HepG2 (cell line): ENCODE data around the gene MST1. TPM values are rescaled to one million over a fixed set of nuclear protein-coding genes. Genes with fewer than 3 reads are reported as not detected.

Source experiments
- CBX2 ChIP-seq, 2 experiments: fragments of 200-600 bp in 1 of 2; sonication (generic); formaldehyde crosslinking in 1 of 2; IDR thresholded peaks; 2 replicates each; pipeline versions ENCODE4 v1.7.0 to v1.8.1; 2018 to 2022; ENCODE audit warnings: low read depth in 2 of 2, low read length in 1 of 2, mild to moderate bottlenecking in 1 of 2, missing genetic modification reagents in 1 of 2
- CEBPG ChIP-seq: IDR thresholded peaks from 2 replicates; pipeline ENCODE4 v1.6.1; 2016
- FIP1L1 ChIP-seq: fragments of 200-400 bp; formaldehyde crosslinking; IDR thresholded peaks from 2 replicates; pipeline ENCODE4 v1.6.1; 2018; ENCODE audit warnings: low read depth, mild to moderate bottlenecking, low read length, moderate library complexity, borderline replicate concordance; ENCODE audit not compliant: insufficient read depth
- FOXA1 ChIP-seq, 2 experiments: fragments of 450-650 bp in 1 of 2; sonication (generic) in 1 of 2; formaldehyde crosslinking in 1 of 2; IDR thresholded peaks; 2 replicates each; pipeline versions ENCODE4 v1.4.0 to v1.6.1; 2016 to 2020; ENCODE audit warnings: missing genetic modification reagents in 1 of 2
- GATAD2A ChIP-seq: IDR thresholded peaks from 2 replicates; pipeline ENCODE4 v1.6.1; 2016
- GPN1 ChIP-seq: sonication (generic); formaldehyde crosslinking; IDR thresholded peaks from 2 replicates; pipeline ENCODE4 v1.5.1; 2020; ENCODE audit warnings: missing genetic modification reagents, borderline replicate concordance
- SP2 ChIP-seq: sonication (generic); formaldehyde crosslinking; IDR thresholded peaks from 2 replicates; pipeline ENCODE4 v1.5.1; 2020; ENCODE audit warnings: mild to moderate bottlenecking, missing genetic modification reagents
- ZNF12 ChIP-seq: sonication (generic); formaldehyde crosslinking; IDR thresholded peaks from 2 replicates; pipeline ENCODE4 v1.5.0; 2020; ENCODE audit warnings: missing genetic modification reagents
- ZNF225 ChIP-seq: sonication (generic); formaldehyde crosslinking; IDR thresholded peaks from 2 replicates; pipeline ENCODE4 v1.4.0; 2020; ENCODE audit warnings: mild to moderate bottlenecking, missing genetic modification reagents
- ZNF619 ChIP-seq: sonication (generic); formaldehyde crosslinking; IDR thresholded peaks from 2 replicates; pipeline ENCODE4 v1.4.0; 2020; ENCODE audit warnings: mild to moderate bottlenecking, missing genetic modification reagents
- ZSCAN22 ChIP-seq: sonication (generic); formaldehyde crosslinking; IDR thresholded peaks from 2 replicates; pipeline ENCODE4 v1.4.0; 2020; ENCODE audit warnings: mild to moderate bottlenecking, missing genetic modification reagents
- ZZZ3 ChIP-seq: sonication (generic); formaldehyde crosslinking; IDR thresholded peaks from 2 replicates; pipeline ENCODE4 v1.4.0; 2020; ENCODE audit warnings: missing genetic modification reagents, mild to moderate bottlenecking, borderline replicate concordance
- polyA plus RNA-seq, 8 experiments: library from polyadenylated mRNA; depleted of rRNA in 3 of 8; stranded (reverse) in 7 of 8; unstranded in 1 of 8; fragments of >200 nt; fragmentation: Illumina TruSeq in 4 of 8; extraction: Trizol in 4 of 8; gene quantifications; 2 replicates each; pipeline versions ENCODE4 v1.2.1 to v1.2.3, GENCODE V29; 2011 to 2016; ENCODE audit warnings: low read depth in 4 of 8, missing spikeins in 1 of 8, mixed read lengths in 1 of 8; ENCODE audit not compliant: insufficient read depth in 1 of 8
- total RNA-seq, 5 experiments: library from RNA; depleted of rRNA; stranded (reverse); fragments of >200 nt; fragmentation: Illumina TruSeq; extraction: Trizol; gene quantifications; 2 replicates each; pipeline ENCODE4 v1.2.3, GENCODE V29; 2016; ENCODE audit warnings: low read depth in 1 of 5
- TF ChIP-seq, protein P1 (sequence below): sonication (generic); formaldehyde crosslinking; IDR thresholded peaks from 2 replicates; pipeline ENCODE4 v1.5.0; 2020; ENCODE audit warnings: mild to moderate bottlenecking, missing genetic modification reagents
- TF ChIP-seq, protein P2 (sequence below): sonication (generic); formaldehyde crosslinking; IDR thresholded peaks from 2 replicates; pipeline ENCODE4 v1.4.0; 2020; ENCODE audit warnings: low read depth, mild to moderate bottlenecking, missing genetic modification reagents
- TF ChIP-seq, protein P3 (sequence below): sonication (generic); formaldehyde crosslinking; IDR thresholded peaks from 2 replicates; pipeline ENCODE4 v1.4.0; 2020; ENCODE audit warnings: missing genetic modification reagents, low read depth, mild to moderate bottlenecking, borderline replicate concordance
- TF ChIP-seq, protein P4 (sequence below): sonication (generic); formaldehyde crosslinking; IDR thresholded peaks from 2 replicates; pipeline ENCODE4 v1.5.1; 2020; ENCODE audit warnings: missing genetic modification reagents, mild to moderate bottlenecking, borderline replicate concordance
- TF ChIP-seq, protein P5 (sequence below): sonication (generic); formaldehyde crosslinking; IDR thresholded peaks from 2 replicates; pipeline ENCODE4 v1.4.0; 2020; ENCODE audit warnings: missing genetic modification reagents, borderline replicate concordance
- TF ChIP-seq, protein P6 (sequence below): IDR thresholded peaks from 2 replicates; pipeline ENCODE4 v1.6.1; 2016; ENCODE audit warnings: low read depth

Gene MST1
- total and polyA plus RNA-seq, 2 of the 13 experiments (the other 11 are each of a cell fraction or from before 2014, with no cell fraction given), result 189 to 452 TPM

DNA sequence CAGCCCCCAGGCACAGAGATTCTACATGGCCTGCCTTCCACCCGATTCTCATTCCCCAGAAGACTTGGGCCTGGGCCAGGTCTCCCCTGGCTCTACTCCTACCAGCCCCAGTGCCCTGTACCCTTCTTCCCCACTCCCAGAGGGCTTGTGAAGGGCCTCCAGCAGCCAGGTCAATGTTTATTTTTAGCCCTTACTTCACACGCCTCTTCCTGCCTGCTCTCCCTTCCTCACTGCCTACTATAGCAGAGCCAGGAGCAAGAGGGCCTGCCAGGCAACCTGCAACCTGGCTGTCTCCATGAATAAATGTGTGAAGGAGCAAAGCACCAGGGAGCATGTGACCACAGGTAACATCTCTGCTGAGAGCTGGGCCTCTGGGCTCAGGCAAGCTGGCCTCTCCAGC, 41.5 kb downstream of the MST1 start (continued):
- TF ChIP-seq ZNF225 (CRISPR knock-in tag) (no peak), FOXA1 (IDR thresholded peaks at IDR 0.05) (no peak), FOXA1 (CRISPR knock-in tag; IDR thresholded peaks at IDR 0.05) (0 out of 2 replicates have a peak, but pooled peaks have one; percentile 39), ZNF619 (no peak), ZSCAN22 (CRISPR knock-in tag) (no peak), GPN1 (CRISPR knock-in tag) (no peak), GATAD2A (no peak), FIP1L1 (no peak), ZNF12 (no peak), CEBPG (no peak), SP2 (CRISPR knock-in tag) (no peak), ZZZ3 (CRISPR knock-in tag) (no peak), CBX2 (IDR thresholded peaks at IDR 0.05; ENCODE audit: low read depth, low read length) (no peak), CBX2 (CRISPR knock-in tag; IDR thresholded peaks at IDR 0.05; ENCODE audit: low read depth) (no peak)
- TF ChIP-seq, protein P1, sequence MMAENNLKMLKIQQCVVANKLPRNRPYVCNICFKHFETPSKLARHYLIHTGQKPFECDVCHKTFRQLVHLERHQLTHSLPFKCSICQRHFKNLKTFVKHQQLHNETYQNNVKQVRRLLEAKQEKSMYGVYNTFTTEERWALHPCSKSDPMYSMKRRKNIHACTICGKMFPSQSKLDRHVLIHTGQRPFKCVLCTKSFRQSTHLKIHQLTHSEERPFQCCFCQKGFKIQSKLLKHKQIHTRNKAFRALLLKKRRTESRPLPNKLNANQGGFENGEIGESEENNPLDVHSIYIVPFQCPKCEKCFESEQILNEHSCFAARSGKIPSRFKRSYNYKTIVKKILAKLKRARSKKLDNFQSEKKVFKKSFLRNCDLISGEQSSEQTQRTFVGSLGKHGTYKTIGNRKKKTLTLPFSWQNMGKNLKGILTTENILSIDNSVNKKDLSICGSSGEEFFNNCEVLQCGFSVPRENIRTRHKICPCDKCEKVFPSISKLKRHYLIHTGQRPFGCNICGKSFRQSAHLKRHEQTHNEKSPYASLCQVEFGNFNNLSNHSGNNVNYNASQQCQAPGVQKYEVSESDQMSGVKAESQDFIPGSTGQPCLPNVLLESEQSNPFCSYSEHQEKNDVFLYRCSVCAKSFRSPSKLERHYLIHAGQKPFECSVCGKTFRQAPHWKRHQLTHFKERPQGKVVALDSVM, result no peak
- TF ChIP-seq, protein P2, sequence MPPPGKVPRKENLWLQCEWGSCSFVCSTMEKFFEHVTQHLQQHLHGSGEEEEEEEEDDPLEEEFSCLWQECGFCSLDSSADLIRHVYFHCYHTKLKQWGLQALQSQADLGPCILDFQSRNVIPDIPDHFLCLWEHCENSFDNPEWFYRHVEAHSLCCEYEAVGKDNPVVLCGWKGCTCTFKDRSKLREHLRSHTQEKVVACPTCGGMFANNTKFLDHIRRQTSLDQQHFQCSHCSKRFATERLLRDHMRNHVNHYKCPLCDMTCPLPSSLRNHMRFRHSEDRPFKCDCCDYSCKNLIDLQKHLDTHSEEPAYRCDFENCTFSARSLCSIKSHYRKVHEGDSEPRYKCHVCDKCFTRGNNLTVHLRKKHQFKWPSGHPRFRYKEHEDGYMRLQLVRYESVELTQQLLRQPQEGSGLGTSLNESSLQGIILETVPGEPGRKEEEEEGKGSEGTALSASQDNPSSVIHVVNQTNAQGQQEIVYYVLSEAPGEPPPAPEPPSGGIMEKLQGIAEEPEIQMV (CRISPR knock-in tag), result no peak
- TF ChIP-seq, protein P3, sequence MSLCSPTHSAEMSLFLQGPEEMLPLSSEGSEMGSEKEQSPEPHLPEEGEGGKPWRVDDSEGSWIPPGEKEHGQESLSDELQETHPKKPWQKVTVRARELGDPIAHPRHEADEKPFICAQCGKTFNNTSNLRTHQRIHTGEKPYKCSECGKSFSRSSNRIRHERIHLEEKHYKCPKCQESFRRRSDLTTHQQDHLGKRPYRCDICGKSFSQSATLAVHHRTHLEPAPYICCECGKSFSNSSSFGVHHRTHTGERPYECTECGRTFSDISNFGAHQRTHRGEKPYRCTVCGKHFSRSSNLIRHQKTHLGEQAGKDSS, result no peak
- TF ChIP-seq, protein P4, sequence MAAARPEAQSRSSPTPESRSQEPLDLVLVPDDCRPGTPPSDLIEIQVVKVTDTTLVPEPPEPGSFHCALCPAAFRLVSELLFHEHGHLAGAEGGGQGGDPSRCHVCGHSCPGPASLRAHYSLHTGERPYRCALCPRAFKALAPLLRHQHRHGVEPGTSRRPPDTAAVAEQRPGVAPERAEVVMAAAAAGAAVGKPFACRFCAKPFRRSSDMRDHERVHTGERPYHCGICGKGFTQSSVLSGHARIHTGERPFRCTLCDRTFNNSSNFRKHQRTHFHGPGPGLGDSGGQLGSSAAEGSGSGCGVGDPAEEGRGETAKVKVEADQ (CRISPR knock-in tag), result no peak
- TF ChIP-seq, protein P5, sequence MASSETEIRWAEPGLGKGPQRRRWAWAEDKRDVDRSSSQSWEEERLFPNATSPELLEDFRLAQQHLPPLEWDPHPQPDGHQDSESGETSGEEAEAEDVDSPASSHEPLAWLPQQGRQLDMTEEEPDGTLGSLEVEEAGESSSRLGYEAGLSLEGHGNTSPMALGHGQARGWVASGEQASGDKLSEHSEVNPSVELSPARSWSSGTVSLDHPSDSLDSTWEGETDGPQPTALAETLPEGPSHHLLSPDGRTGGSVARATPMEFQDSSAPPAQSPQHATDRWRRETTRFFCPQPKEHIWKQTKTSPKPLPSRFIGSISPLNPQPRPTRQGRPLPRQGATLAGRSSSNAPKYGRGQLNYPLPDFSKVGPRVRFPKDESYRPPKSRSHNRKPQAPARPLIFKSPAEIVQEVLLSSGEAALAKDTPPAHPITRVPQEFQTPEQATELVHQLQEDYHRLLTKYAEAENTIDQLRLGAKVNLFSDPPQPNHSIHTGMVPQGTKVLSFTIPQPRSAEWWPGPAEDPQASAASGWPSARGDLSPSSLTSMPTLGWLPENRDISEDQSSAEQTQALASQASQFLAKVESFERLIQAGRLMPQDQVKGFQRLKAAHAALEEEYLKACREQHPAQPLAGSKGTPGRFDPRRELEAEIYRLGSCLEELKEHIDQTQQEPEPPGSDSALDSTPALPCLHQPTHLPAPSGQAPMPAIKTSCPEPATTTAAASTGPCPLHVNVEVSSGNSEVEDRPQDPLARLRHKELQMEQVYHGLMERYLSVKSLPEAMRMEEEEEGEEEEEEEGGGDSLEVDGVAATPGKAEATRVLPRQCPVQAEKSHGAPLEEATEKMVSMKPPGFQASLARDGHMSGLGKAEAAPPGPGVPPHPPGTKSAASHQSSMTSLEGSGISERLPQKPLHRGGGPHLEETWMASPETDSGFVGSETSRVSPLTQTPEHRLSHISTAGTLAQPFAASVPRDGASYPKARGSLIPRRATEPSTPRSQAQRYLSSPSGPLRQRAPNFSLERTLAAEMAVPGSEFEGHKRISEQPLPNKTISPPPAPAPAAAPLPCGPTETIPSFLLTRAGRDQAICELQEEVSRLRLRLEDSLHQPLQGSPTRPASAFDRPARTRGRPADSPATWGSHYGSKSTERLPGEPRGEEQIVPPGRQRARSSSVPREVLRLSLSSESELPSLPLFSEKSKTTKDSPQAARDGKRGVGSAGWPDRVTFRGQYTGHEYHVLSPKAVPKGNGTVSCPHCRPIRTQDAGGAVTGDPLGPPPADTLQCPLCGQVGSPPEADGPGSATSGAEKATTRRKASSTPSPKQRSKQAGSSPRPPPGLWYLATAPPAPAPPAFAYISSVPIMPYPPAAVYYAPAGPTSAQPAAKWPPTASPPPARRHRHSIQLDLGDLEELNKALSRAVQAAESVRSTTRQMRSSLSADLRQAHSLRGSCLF (CRISPR knock-in tag), result no peak
- TF ChIP-seq, protein P6, sequence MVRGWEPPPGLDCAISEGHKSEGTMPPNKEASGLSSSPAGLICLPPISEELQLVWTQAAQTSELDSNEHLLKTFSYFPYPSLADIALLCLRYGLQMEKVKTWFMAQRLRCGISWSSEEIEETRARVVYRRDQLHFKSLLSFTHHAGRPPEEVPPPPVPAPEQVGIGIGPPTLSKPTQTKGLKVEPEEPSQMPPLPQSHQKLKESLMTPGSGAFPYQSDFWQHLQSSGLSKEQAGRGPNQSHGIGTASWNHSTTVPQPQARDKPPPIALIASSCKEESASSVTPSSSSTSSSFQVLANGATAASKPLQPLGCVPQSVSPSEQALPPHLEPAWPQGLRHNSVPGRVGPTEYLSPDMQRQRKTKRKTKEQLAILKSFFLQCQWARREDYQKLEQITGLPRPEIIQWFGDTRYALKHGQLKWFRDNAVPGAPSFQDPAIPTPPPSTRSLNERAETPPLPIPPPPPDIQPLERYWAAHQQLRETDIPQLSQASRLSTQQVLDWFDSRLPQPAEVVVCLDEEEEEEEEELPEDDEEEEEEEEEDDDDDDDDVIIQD (CRISPR knock-in tag), result peak; percentile 62; the same call in 1 of the 2 replicates
